Adrenal gland (tissue), 5 donors: ENCODE data around the gene ATCAY.

Experiments used
- CTCF ChIP-seq, 6 experiments: fragments of 450-650 bp in 4 of 6; fragments of 200-600 bp in 2 of 6; sonication (generic) in 1 of 6; IDR thresholded peaks; 1 replicate in 5 of 6; 2 replicates in 1 of 6; pipeline versions ENCODE4 v1.5.1 to v1.8.0; 2016 to 2021; ENCODE audit warnings: antibody characterized with exemption in 6 of 6, mild to moderate bottlenecking in 2 of 6, moderate library complexity in 1 of 6
- POLR2A ChIP-seq, 2 donors: fragments of 450-650 bp; IDR thresholded peaks; one replicate each; pipeline ENCODE4 v1.6.1; 2017; ENCODE audit warnings: antibody characterized with exemption in 2 of 2, mild to moderate bottlenecking in 2 of 2, moderate library complexity in 1 of 2
- donor health status: DM: no; HTN: no; CAD: no.

- TF ChIP-seq POLR2A (IDR thresholded peaks at IDR 0.05) (no peak), CTCF (IDR thresholded peaks at IDR 0.05) (no peak)
Observed at GRCh38 chr19:3879656-3880055, 829 bp upstream of the ATCAY start.
